HepG2 (cell line): ENCODE data around the gene CNPY1. TPM values are rescaled to one million over a fixed set of nuclear protein-coding genes. Genes with fewer than 3 reads are reported as not detected.

ENCODE experiments used
- ATAC-seq: fragments of 200-7000 bp; cut with Tn5 transposase; 3 replicates; pipeline ENCODE4 v1.9.1; 2020; ENCODE audit warnings: mild to moderate bottlenecking, moderate library complexity
- BruUV-seq: library from RNA; stranded (reverse); fragments of 400-500 nt; replicated peaks from 2 replicates; lab custom pipeline; 2021; lab: Mats Ljungman, UMichigan
- CTCF ChIA-PET: fragments of 300-600 bp; formaldehyde crosslinking; extraction: SDS; loops from one replicate; lab custom pipeline; 2021; ENCODE audit warnings: low total read pairs, inconsistent platforms, low intra/inter-chr PET ratio; lab: Yijun Ruan, JAX
- POLR2A ChIA-PET: fragments of 350-600 bp; sonication (Branson Sonifier 250); formaldehyde crosslinking; loops from one replicate; lab custom pipeline; 2020; ENCODE audit warnings: antibody characterized with exemption, inconsistent platforms; lab: Yijun Ruan, JAX
- DNase-seq: peaks from one replicate; pipeline ENCODE4 v3.0.0-alpha.2; 2015; ENCODE audit warnings: low spot score
- FAIRE-seq: peaks from 3 replicates; lab custom pipeline; 2011; peaks lifted over from hg19 to GRCh38; lab: Jason Lieb, UNC
- H2AFZ ChIP-seq: one replicate; pipeline ENCODE4 v1.6.1; 2011; ENCODE audit warnings: low read length, inconsistent platforms
- H3K27ac ChIP-seq: fragments of 300-600 bp; 3 replicates; pipeline ENCODE4 v1.8.0; 2011; ENCODE audit warnings: mixed run types, mild to moderate bottlenecking, mixed read lengths, low read length, inconsistent platforms; ENCODE audit not compliant: insufficient read depth; ENCODE audit errors: extremely low read length
- H3K27me3 ChIP-seq, 2 experiments: fragments of 200-600 bp in 1 of 2; 2 replicates in 1 of 2; 3 replicates in 1 of 2; pipeline versions ENCODE4 v1.6.0 to v1.8.0; 2011; ENCODE audit warnings: low read length in 2 of 2, mild to moderate bottlenecking in 2 of 2, moderate library complexity in 2 of 2, inconsistent platforms in 1 of 2; ENCODE audit not compliant: insufficient read depth in 2 of 2, control insufficient read depth in 1 of 2
- H3K36me3 ChIP-seq, 2 experiments: fragments of 200-600 bp in 1 of 2; replicated peaks in 1 of 2; 2 replicates in 1 of 2; 3 replicates in 1 of 2; pipeline versions ENCODE4 v1.5.1 to v1.8.0; 2011; ENCODE audit warnings: low read length in 2 of 2, inconsistent platforms in 1 of 2; ENCODE audit not compliant: insufficient read depth in 2 of 2, control insufficient read depth in 1 of 2
- H3K4me1 ChIP-seq: 2 replicates; pipeline ENCODE4 v1.5.1; 2012; ENCODE audit warnings: low read length, inconsistent platforms; ENCODE audit not compliant: insufficient read depth
- H3K4me2 ChIP-seq: 2 replicates; pipeline ENCODE4 v1.6.0; 2011; ENCODE audit warnings: low read depth, low read length, inconsistent platforms
- H3K4me3 ChIP-seq, 3 experiments: fragments of 200-600 bp in 1 of 3; sonication (generic), shearing (Covaris generic) in 1 of 3; replicated peaks in 1 of 3; 2 replicates each; pipeline ENCODE4 v1.5.1; 2011 to 2016; ENCODE audit warnings: low read length in 3 of 3, inconsistent platforms in 2 of 3, low read depth in 2 of 3, mild to moderate bottlenecking in 2 of 3, control low read depth in 1 of 3, mixed read lengths in 1 of 3; ENCODE audit not compliant: insufficient read depth in 1 of 3
- H3K79me2 ChIP-seq: one replicate; pipeline ENCODE4 v1.6.1; 2011; ENCODE audit warnings: low read length, inconsistent platforms; ENCODE audit not compliant: insufficient read depth
- H3K9ac ChIP-seq: 2 replicates; pipeline ENCODE4 v1.6.0; 2011; ENCODE audit warnings: mild to moderate bottlenecking, low read depth, low read length, inconsistent platforms; ENCODE audit not compliant: insufficient read depth
- H3K9me3 ChIP-seq: 2 replicates; pipeline ENCODE4 v1.5.1; 2012; ENCODE audit warnings: mild to moderate bottlenecking, low read length
- H4K20me1 ChIP-seq: 2 replicates; pipeline ENCODE4 v1.6.0; 2011; ENCODE audit warnings: inconsistent platforms, mild to moderate bottlenecking, low read length, moderate library complexity; ENCODE audit not compliant: insufficient read depth
- BATF2 ChIP-seq: sonication (generic); formaldehyde crosslinking; IDR thresholded peaks from 2 replicates; pipeline ENCODE4 v1.8.0; 2022; ENCODE audit warnings: mild to moderate bottlenecking, missing genetic modification reagents, moderate library complexity
- CBFB ChIP-seq: sonication (generic); formaldehyde crosslinking; IDR thresholded peaks from 2 replicates; pipeline ENCODE4 v1.4.0; 2020; ENCODE audit warnings: missing genetic modification reagents
- HMGA1 ChIP-seq: sonication (generic); formaldehyde crosslinking; conservative IDR thresholded peaks from 2 replicates; pipeline ENCODE4 v1.4.0; 2020; ENCODE audit warnings: missing genetic modification reagents
- MTERF4 ChIP-seq: sonication (generic); formaldehyde crosslinking; IDR thresholded peaks from 2 replicates; pipeline ENCODE4 v1.8.0; 2023; ENCODE audit warnings: mild to moderate bottlenecking, missing genetic modification reagents
- POLR2AphosphoS5 ChIP-seq: IDR thresholded peaks from 2 replicates; pipeline ENCODE4 v1.6.1; 2012; ENCODE audit warnings: low read depth, low read length
- SIN3A ChIP-seq: IDR thresholded peaks from 2 replicates; pipeline ENCODE4 v1.6.1; 2011; ENCODE audit warnings: low read depth, mild to moderate bottlenecking, control low read depth, low read length, borderline replicate concordance
- SKI ChIP-seq: fragments of 450-650 bp; IDR thresholded peaks from one replicate; pipeline ENCODE4 v1.6.1; 2018; ENCODE audit warnings: mild to moderate bottlenecking; ENCODE audit not compliant: partially characterized antibody
- THAP7 ChIP-seq: sonication (generic); formaldehyde crosslinking; IDR thresholded peaks from 2 replicates; pipeline ENCODE4 v1.8.1; 2023; ENCODE audit warnings: mild to moderate bottlenecking, missing genetic modification reagents
- ZFY ChIP-seq: sonication (generic); formaldehyde crosslinking; IDR thresholded peaks from 2 replicates; pipeline ENCODE4 v1.4.0; 2020; ENCODE audit warnings: missing genetic modification reagents
- ZNF609 ChIP-seq: sonication (generic); formaldehyde crosslinking; IDR thresholded peaks from 2 replicates; pipeline ENCODE4 v1.4.0; 2020; ENCODE audit warnings: mild to moderate bottlenecking, missing genetic modification reagents, borderline replicate concordance
- ZNF615 ChIP-seq: sonication (generic); formaldehyde crosslinking; IDR thresholded peaks from 2 replicates; pipeline ENCODE4 v1.5.0; 2020; ENCODE audit warnings: mild to moderate bottlenecking, missing genetic modification reagents, borderline replicate concordance
- ZNF639 ChIP-seq: conservative IDR thresholded peaks from 2 replicates; pipeline ENCODE4 v1.6.1; 2018; ENCODE audit warnings: missing genetic modification reagents
- WGBS: methylation state at CpG from one replicate; pipeline ENCODE4 v1.1.6; 2017; ENCODE audit warnings: low lambda C conversion rate; 5-methylcytosine and 5-hydroxymethylcytosine counted together
- in situ Hi-C: cut with HindIII; loops from 2 replicates; pipeline ENCODE4 v1.10.0; 2017; ENCODE audit warnings: low pct_unique_long_range_greater_than_20kb; ENCODE audit not compliant: extremely low pct_ligation_motif_present
- intact Hi-C: fragments of 100-400 bp; cut with micrococcal nuclease; formaldehyde crosslinking; loops from one replicate; pipeline ENCODE4 v1.10.0; 2022; ENCODE audit not compliant: unreplicated experiment
- polyA plus RNA-seq, 8 experiments: library from polyadenylated mRNA; depleted of rRNA in 3 of 8; stranded (reverse) in 7 of 8; unstranded in 1 of 8; fragments of >200 nt; fragmentation: Illumina TruSeq in 4 of 8; extraction: Trizol in 4 of 8; gene quantifications; 2 replicates each; pipeline versions ENCODE4 v1.2.1 to v1.2.3, GENCODE V29; 2011 to 2016; ENCODE audit warnings: low read depth in 4 of 8, missing spikeins in 1 of 8, mixed read lengths in 1 of 8; ENCODE audit not compliant: insufficient read depth in 1 of 8
- total RNA-seq, 5 experiments: library from RNA; depleted of rRNA; stranded (reverse); fragments of >200 nt; fragmentation: Illumina TruSeq; extraction: Trizol; gene quantifications; 2 replicates each; pipeline ENCODE4 v1.2.3, GENCODE V29; 2016; ENCODE audit warnings: low read depth in 1 of 5

Gene CNPY1
- total and polyA plus RNA-seq, 2 of the 13 experiments (the other 11 are each of a cell fraction or from before 2014, with no cell fraction given): not detected

GRCh38 chr7:155453296-155454182 lies 92.8 kb downstream of the CNPY1 start (continued):
- TF ChIP-seq ZNF615 (no peak), MTERF4 (no peak), THAP7 (CRISPR knock-in tag) (no peak)

- in situ Hi-C loops: no loop called here
- H3K36me3 ChIP-seq: no peaks in the 10 kb centered on the region
- ATAC-seq (no peak), DNase-seq (no peak), FAIRE-seq (no peak)
- no peaks in the 10 kb centered on the region for H3K4me1 ChIP-seq
- no peak overlapping the region for H3K4me3 ChIP-seq
- H3K9ac ChIP-seq: no peak overlapping the region
- no peak overlapping the region for H2AFZ ChIP-seq
- H3K27ac ChIP-seq: no peak overlapping the region
- no peaks in the 10 kb centered on the region for H3K79me2 ChIP-seq
- BruUV-seq: no TSS peak
- no peaks in the 10 kb centered on the region for H4K20me1 ChIP-seq
- WGBS: 30% methylated on average over 5 of the region's 5 CpGs
- intact Hi-C loops: no loop called here
- H3K4me2 ChIP-seq: no peak overlapping the region
- POLR2A ChIA-PET: no interaction called here
- H3K27me3 ChIP-seq: peaks cover 12 to 87% of the 10 kb centered on the region in 2 experiments
- no peaks in the 10 kb centered on the region for H3K9me3 ChIP-seq
- CTCF ChIA-PET: no interaction called here
- TF ChIP-seq HMGA1 (CRISPR knock-in tag): no peak
- no peak for TF ChIP-seq SKI
- no peak for TF ChIP-seq ZFY
- no peak for TF ChIP-seq BATF2 (CRISPR knock-in tag)
- TF ChIP-seq POLR2AphosphoS5: no peak
- TF ChIP-seq SIN3A: no peak
- no peak for TF ChIP-seq ZNF609
- no peak for TF ChIP-seq ZNF639 (CRISPR knock-in tag)
- TF ChIP-seq CBFB: no peak
Observed at GRCh38 chr7:155452505-155453295, 93.7 kb downstream of the CNPY1 start.
